HG03460 (cell line): ENCODE data around the gene BICC1.

Experiments
- ATAC-seq: cut with Tn5 transposase; IDR thresholded peaks from one replicate; pipeline ENCODE4 v1.9.1; 2021; ENCODE audit not compliant: unreplicated experiment

The BICC1 gene

GRCh38 chr10:58560068-58560467 is 47.4 kb downstream of the BICC1 start:
- ATAC-seq = no peak

- ATAC-seq = no peak
Observed at GRCh38 chr10:58565271-58565670, 52.6 kb downstream of the BICC1 start.

- ATAC-seq = no peak
Observed at GRCh38 chr10:58567652-58568051, 55.0 kb downstream of the BICC1 start.

- ATAC-seq = no peak
Observed at GRCh38 chr10:58568428-58568935, 55.8 kb downstream of the BICC1 start.

DNA sequence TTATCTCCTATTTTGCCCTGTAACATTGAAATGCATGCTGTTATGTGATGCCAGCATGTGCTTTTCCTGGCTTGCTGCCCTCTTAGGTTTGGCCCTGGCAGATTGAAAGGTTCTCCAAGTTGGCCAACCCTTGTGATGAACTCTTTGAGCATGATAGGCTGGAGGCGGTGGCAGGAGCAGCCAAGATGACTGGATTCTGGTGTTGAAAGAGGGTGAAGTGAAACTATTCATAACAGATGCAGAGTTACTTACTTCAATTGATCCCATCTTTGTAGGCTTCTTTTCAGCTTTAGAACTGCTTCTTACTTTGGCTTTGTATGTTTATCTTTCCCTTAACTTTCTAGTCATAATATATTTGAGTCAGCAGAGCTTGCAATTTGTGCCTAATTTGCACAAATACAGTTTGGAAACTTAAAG is 57.6 kb downstream of the BICC1 start:
- ATAC-seq = no peak

GRCh38 chr10:58570979-58571378 is 58.3 kb downstream of the BICC1 start:
- no peak for ATAC-seq

GRCh38 chr10:58573144-58573543 is 60.5 kb downstream of the BICC1 start:
- no peak for ATAC-seq

DNA sequence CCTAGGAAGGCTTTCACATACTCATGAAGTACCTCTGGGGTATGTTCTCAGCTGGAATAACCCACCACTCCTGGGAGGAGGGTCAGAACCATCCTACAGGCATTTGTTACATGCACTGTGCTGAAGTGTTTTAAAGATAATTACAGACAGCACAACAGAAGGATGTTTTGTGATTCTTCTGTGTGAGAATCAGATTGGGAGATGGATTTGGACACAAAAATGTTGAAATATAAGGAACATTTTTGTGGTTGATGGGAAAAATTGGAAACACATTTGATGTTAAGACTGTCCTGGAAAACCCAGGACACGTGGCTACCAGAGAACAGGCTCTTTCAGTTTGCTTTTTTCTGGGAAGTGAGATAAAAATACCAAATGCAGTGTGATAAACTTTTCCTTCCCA is 61.4 kb downstream of the BICC1 start:
- ATAC-seq = no peak

DNA sequence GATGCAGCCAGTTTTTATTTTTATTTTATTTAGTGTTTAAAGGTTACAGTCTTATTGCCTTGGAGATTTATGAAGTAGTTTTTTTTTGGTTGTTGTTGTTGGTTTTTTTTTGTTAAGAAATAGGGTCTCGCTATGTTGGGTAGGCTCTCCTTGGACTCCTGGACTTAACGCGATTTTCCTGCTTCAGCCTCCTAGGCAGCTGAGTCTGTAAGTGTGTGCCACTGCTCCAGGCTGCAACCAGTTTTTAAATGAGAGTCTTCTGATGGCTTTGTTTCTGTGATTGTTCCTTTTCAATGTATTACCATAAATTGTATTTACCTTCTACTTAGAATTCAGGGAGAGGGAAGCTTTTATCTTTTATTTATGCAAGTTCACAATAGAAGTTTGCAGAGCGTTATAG is 62.8 kb downstream of the BICC1 start:
- no peak for ATAC-seq

GRCh38 chr10:58576751-58577436 is 64.2 kb downstream of the BICC1 start:
- ATAC-seq = no peak

- ATAC-seq = no peak
Observed at GRCh38 chr10:58577437-58577777, 64.7 kb downstream of the BICC1 start.

DNA sequence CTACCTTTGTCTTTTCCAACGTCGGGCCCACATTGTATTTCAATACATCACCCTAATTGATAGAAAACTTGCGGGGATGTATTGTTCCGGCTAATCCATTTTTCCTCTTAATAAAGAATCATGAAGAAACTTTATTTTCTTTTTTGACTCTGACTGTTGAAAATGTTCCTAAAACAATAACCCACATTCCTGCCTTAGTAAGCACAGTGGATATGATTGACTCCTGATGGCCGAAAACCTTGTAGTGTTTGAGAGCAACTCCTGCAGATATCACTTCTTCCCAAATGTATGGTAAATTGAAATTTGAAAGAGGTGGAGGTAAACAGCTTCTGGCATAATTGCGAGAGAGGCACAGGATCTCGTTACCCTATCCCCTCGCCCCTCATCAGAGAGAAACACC is 65.7 kb downstream of the BICC1 start:
- no peak for ATAC-seq

GRCh38 chr10:58579011-58579655 is 66.5 kb downstream of the BICC1 start:
- no peak for ATAC-seq

DNA sequence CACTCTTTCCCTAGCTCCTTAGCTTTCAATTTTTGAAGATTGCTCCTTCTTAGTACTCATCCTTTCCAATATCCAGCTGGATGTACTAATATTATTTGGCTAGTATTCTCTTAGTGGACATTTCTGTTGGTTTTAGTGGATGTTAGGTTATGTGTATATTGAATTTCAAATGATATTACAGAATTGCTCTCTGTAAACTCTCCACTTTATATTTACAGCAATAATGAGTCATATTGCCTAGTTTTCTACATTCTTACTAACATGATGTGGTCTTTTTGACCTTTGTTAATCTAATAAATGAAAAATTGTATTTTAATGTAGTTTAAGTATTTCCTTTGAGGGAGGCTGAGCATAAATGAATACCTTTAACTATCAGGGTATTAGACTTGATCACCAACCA is 69.4 kb downstream of the BICC1 start:
- no peak for ATAC-seq

- ATAC-seq = no peak
Observed at GRCh38 chr10:58585435-58585834, 72.8 kb downstream of the BICC1 start.

DNA sequence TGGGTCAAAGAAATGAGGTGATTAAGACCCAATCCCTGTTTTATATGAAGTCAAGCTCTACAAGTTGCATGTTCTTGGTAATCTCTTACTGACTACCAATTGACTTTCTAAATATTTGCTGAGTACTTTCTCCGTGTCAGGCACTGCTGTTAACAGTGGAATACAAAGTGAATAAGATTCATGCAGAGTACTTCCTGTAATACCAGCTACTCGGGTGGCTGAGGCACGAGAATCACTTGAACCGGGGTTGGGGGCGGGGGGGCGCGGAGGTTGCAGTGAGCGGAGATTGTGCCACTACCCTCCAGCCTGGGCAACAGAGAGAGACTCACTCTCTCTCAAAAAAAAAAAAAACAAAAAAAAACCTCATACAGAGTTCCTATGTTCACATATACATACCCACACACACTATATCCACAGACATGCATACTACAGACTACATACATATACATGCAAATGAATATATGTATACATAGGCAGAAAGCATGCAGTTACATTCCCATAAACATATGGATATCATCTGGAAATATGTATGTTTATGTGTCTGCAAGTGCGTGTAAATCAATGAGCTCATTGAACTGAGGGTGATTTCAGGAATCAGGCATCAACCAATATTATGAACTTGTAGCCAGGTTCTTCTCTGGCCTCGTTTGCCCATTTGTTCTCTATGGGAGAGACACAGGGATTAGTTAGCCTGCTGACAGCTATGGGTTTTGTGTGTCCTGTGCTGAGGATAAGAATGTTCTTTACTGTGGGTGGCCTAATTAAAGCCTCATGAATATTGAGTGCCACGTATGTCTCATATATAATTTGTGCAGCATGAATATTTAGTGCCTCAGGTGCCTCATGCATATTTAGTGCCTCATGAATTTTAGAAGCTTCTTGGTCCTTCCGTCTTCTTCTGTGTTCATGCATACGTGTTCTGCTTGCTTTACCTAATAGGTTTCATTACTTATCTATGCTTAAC is 73.9 kb downstream of the BICC1 start:
- ATAC-seq = no peak

DNA sequence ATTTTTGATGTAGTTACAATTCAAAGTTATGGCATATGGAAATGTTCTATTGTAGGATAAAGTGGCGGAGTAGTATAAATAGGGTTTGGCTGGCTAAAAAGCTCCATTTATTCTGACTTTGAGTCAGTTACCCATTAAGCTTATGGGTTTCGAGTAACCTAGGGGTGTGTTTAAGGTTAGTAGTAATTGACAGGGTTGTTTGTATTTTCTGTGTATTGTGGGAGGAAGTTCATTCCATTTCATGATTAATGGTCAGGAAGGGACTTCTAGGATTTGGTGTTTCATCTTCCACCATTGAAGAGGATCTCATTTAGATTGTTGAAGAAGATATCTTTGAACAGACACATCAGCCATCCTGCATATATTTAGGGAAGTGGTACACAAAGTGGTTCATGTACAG is 75.0 kb downstream of the BICC1 start:
- no peak for ATAC-seq

- ATAC-seq = no peak
Observed at GRCh38 chr10:58588673-58589265, 76.1 kb downstream of the BICC1 start.

DNA sequence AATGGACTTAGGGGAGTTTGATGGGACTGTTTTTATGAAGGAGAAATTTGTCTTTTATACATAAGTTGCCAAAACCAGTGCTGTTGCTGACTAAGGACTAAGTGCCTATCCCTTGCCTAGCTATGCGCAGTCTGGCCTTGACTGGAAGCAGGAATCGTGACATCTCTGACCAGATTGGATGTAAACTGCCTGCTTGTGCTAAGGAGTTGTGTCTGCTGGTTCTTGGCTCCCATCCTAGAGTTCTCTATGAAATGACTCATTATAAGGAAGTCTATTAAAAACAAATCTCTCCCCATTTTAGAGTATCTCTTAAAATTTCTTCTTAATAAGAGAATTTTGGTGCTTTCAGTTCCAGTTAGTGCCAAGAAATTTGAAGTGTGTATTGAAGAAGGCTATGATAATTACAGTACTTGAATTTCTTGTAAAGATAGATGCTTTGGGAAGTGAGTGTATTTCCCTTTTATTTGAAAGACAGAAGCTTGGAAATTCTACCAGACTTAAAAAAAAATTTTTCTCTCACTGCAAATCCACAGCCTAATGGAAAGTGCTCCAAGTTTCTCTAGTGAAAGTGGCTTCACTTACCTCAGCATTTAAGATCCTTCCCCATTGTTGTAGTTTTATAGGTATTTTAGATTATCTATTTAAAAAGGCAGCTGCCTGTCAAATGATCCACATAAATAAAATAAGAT is 77.6 kb downstream of the BICC1 start:
- ATAC-seq = no peak

DNA sequence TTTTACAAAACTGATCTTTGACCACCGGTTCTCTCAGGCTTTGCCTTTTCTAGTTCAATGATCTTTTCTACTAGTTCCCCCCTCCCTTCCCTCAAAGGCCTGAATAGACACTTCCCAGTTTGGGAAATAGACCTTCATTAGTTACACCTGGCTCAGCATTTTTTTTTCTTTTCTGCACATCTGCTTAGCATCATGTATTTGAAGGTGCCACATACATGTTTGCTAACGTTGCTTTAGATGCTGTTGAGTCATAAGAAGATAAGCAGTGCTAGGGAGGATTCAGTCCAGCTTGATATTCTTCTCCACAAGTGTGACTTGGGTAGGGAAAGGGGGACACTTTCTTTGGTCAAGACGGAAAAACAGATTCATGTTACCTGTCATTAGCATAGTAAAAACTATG is 78.3 kb downstream of the BICC1 start:
- ATAC-seq = no peak

GRCh38 chr10:58593008-58593407 is 80.3 kb downstream of the BICC1 start:
- ATAC-seq = no peak
